Natural killer cell treated with Interleukin-12 subunit alpha and Interleukin-12 subunit beta and Interleukin-15 and Interleukin-18, amount 100 ng/mL, for 72 hours (primary cell): ENCODE data around the gene TOMM40. TPM values are rescaled to one million over a fixed set of nuclear protein-coding genes. Genes with fewer than 3 reads are reported as not detected.

Experiments
- ATAC-seq, 2 donors: fragments of 150-1000 bp; cut with Tn5 transposase in 1 of 2; sonication (Bioruptor Pico), chemical (Tn5 transposase) in 1 of 2; 2 replicates each; pipeline ENCODE4 v1.10.0; 2021
- DNase-seq: peaks from one replicate; pipeline ENCODE4 v3.0.0; 2022; ENCODE audit warnings: low spot score
- H3K27ac Mint-ChIP-seq, 2 donors: 1 replicate in 1 of 2; 2 replicates in 1 of 2; pipeline ENCODE4 v1.8.0; 2022; ENCODE audit warnings: mixed read lengths in 2 of 2, mild to moderate bottlenecking in 1 of 2, moderate library complexity in 1 of 2
- H3K27me3 Mint-ChIP-seq, 2 donors: 1 replicate in 1 of 2; 2 replicates in 1 of 2; pipeline ENCODE4 v1.8.0; 2022; ENCODE audit warnings: mixed read lengths in 2 of 2
- H3K36me3 Mint-ChIP-seq: one replicate; pipeline ENCODE4 v1.8.0; 2022; ENCODE audit warnings: mixed read lengths
- H3K4me1 Mint-ChIP-seq, 2 donors: 1 replicate in 1 of 2; 2 replicates in 1 of 2; pipeline ENCODE4 v1.8.0; 2022; ENCODE audit warnings: low read depth in 2 of 2, mixed read lengths in 2 of 2, mild to moderate bottlenecking in 1 of 2
- H3K4me3 Mint-ChIP-seq: one replicate; pipeline ENCODE4 v1.8.0; 2022; ENCODE audit warnings: mixed read lengths
- H3K9me3 Mint-ChIP-seq: 2 replicates; pipeline ENCODE4 v1.8.0; 2022; ENCODE audit warnings: mixed read lengths
- total RNA-seq, 2 donors: library from RNA; stranded (reverse); gene quantifications; one replicate each; pipeline ENCODE4 v1.2.3, GENCODE V29; 2022

TOMM40 gene
- total RNA-seq, 2 donors from 2014 or later: 119 to 240 TPM

GRCh38 chr19:44947041-44947581 is 56.1 kb downstream of the TOMM40 start:
- ATAC-seq (no peak), DNase-seq (no peak)
- Mint-ChIP-seq H3K9me3 (no peaks in the 10 kb centered on the region), H3K36me3 (no peaks in the 10 kb centered on the region), H3K4me3 (no peak overlapping the region), H3K4me1 (peaks cover 4 to 10% of the 10 kb centered on the region in 2 donors), H3K27ac (no peak overlapping the region), H3K27me3 (no peaks in the 10 kb centered on the region)

- H3K36me3 Mint-ChIP-seq: no peaks in the 10 kb centered on the region
- ATAC-seq (no peak), DNase-seq (no peak)
- H3K9me3 Mint-ChIP-seq: no peaks in the 10 kb centered on the region
- H3K4me3 Mint-ChIP-seq: no peak overlapping the region
- no peaks in the 10 kb centered on the region for H3K27me3 Mint-ChIP-seq
- peaks cover 0 to 10% of the 10 kb centered on the region in 2 donors for H3K4me1 Mint-ChIP-seq
- no peak overlapping the region for H3K27ac Mint-ChIP-seq
These were observed 57.2 kb downstream of the TOMM40 start for GRCh38 chr19:44948237-44948636.

GRCh38 chr19:44948763-44949374 is 57.8 kb downstream of the TOMM40 start:
- H3K4me1 Mint-ChIP-seq: peaks cover 4 to 13% of the 10 kb centered on the region in 2 donors
- H3K4me3 Mint-ChIP-seq: no peak overlapping the region
- no peak for ATAC-seq
- no peaks in the 10 kb centered on the region for H3K9me3 Mint-ChIP-seq
- no peak overlapping the region for H3K27ac Mint-ChIP-seq
- H3K27me3 Mint-ChIP-seq: no peaks in the 10 kb centered on the region
- no peak for DNase-seq
- H3K36me3 Mint-ChIP-seq: no peaks in the 10 kb centered on the region

- Mint-ChIP-seq H3K27ac (no peak overlapping the region), H3K36me3 (no peaks in the 10 kb centered on the region), H3K4me1 (peaks cover 9 to 14% of the 10 kb centered on the region in 2 donors), H3K9me3 (no peaks in the 10 kb centered on the region), H3K4me3 (no peak overlapping the region), H3K27me3 (no peaks in the 10 kb centered on the region)
- ATAC-seq (no peak), DNase-seq (no peak)
These were observed 58.5 kb downstream of the TOMM40 start for GRCh38 chr19:44949550-44949949.

- DNase-seq (peak; percentile 70), ATAC-seq (no peak)
- Mint-ChIP-seq H3K9me3 (no peaks in the 10 kb centered on the region), H3K4me1 (peaks cover 24 to 26% of the 10 kb centered on the region in 2 donors), H3K36me3 (no peaks in the 10 kb centered on the region), H3K27me3 (no peaks in the 10 kb centered on the region), H3K27ac (no peak overlapping the region), H3K4me3 (no peak overlapping the region)
These were observed 60.4 kb downstream of the TOMM40 start for GRCh38 chr19:44951179-44952159.

Other genes starting within 250 kb of the TOMM40 start
- gene PVR, start 247.3 kb upstream of the TOMM40 start, total RNA-seq: 10 to 100 TPM; 11.7 to 20.3 TPM
- gene CEACAM19, start 219.8 kb upstream of the TOMM40 start, total RNA-seq: 1 to 10 TPM; 1.6 to 1.9 TPM
- gene CEACAM16, start 192.1 kb upstream of the TOMM40 start, total RNA-seq: not detected
- 100 to 1,000 TPM; 117 to 122 TPM for gene BCL3, start 142.5 kb upstream of the TOMM40 start, total RNA-seq
- gene CBLC, start 113.4 kb upstream of the TOMM40 start, total RNA-seq: not detected
- not detected for gene BCAM, start 82.2 kb upstream of the TOMM40 start, total RNA-seq
- 1 to 10 TPM; 1.3 to 1.6 TPM for gene NECTIN2, start 45.0 kb upstream of the TOMM40 start, total RNA-seq
- 1 to 10 TPM; 1.5 to 1.6 TPM for gene APOE, start 14.5 kb downstream of the TOMM40 start, total RNA-seq
- not detected for gene APOC1, start 23.4 kb downstream of the TOMM40 start, total RNA-seq
- gene APOC4, start 51.0 kb downstream of the TOMM40 start, total RNA-seq: not detected
- gene APOC2, start 54.8 kb downstream of the TOMM40 start, total RNA-seq: 1 to 10 TPM in 1 of 2 donors, not detected in 1; 4.6 TPM
- 100 to 1,000 TPM in 1 of 2 donors, 10 to 100 TPM in 1; 90.9 to 116 TPM for gene CLPTM1, start 64.1 kb downstream of the TOMM40 start, total RNA-seq
- gene RELB, start 110.2 kb downstream of the TOMM40 start, total RNA-seq: 10 to 100 TPM; 47.0 to 81.6 TPM
- gene CLASRP, start 147.8 kb downstream of the TOMM40 start, total RNA-seq: 100 to 1,000 TPM in 1 of 2 donors, 10 to 100 TPM in 1; 84.1 to 147 TPM
- 1 to 10 TPM; 5.0 to 5.5 TPM for gene ZNF296, start 185.2 kb downstream of the TOMM40 start, total RNA-seq
- gene GEMIN7, start 188.0 kb downstream of the TOMM40 start, total RNA-seq: 10 to 100 TPM; 59.0 TPM
- 10 to 100 TPM; 18.1 to 36.3 TPM for gene PPP1R37, start 201.9 kb downstream of the TOMM40 start, total RNA-seq